Activated T-cell treated with anti-CD3 and anti-CD28 coated beads, Interleukin-2, amount 50 U/mL, for 24 hours (primary cell): ENCODE data around the gene HIVEP3.
A peak's percentile ranks its signal among the peaks of the same experiment; 100 is the strongest.

Experiments
- DNase-seq: peaks from one replicate; pipeline ENCODE4 v3.0.0-alpha.2; 2020
- H3K27ac Mint-ChIP-seq: 2 replicates; pipeline ENCODE4 v1.8.0; 2020; ENCODE audit warnings: mild to moderate bottlenecking, mixed read lengths
- H3K27me3 Mint-ChIP-seq: 2 replicates; pipeline ENCODE4 v1.8.0; 2020; ENCODE audit warnings: mixed read lengths
- H3K36me3 Mint-ChIP-seq: 2 replicates; pipeline ENCODE4 v1.8.0; 2020; ENCODE audit warnings: low read depth, mixed read lengths
- H3K4me1 Mint-ChIP-seq: 2 replicates; pipeline ENCODE4 v1.8.0; 2020; ENCODE audit warnings: low read depth, mixed read lengths
- H3K4me3 Mint-ChIP-seq: 2 replicates; pipeline ENCODE4 v1.8.0; 2020; ENCODE audit warnings: mild to moderate bottlenecking, moderate library complexity, mixed read lengths
- H3K9me3 Mint-ChIP-seq: 2 replicates; pipeline ENCODE4 v1.8.0; 2020; ENCODE audit warnings: mixed read lengths

HIVEP3 gene

DNA sequence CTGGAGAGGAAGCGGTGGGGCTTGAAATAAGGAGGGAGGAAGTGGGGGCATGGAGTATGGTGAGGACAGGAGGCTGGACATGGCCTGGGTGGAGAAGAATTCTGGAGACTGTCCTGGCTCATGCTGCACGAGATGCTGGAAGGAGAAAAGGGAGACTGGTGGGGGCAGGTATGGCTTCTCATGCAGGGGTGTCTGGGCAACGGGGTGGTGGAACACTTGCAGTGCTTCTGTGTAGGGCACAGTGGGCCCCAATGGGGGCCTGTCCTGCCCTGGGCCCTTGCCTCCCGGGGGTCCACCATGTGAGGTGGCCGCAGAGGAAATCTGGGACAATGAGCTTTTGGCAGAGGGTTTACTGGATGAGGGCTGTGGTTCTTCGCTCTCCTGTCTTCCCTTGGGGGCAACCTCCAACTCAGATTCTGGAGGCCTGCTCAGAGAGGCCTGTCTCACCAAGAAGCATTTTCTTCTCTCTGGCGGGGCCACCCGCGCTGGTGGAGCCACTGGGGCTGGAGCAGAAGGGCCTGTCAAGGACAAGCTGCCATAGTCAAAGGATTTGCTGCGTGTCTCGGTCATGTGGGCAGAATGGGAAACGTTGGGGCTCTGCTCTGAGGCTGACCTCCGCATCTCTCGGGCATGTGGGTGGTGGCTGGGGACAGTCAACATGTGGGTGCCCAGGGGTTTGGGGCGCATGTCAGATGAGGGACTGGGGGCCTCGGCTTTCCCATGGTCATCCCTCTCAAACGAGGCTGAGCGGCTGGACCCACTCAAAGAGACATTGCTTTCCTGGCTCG lies 337.3 kb downstream of the HIVEP3 start:
- H3K36me3 Mint-ChIP-seq, result peaks cover 99% of the 10 kb centered on the region
- H3K4me3 Mint-ChIP-seq, result no peak overlapping the region
- peak overlapping the region; percentile 60 for H3K27ac Mint-ChIP-seq
- peaks cover 38% of the 10 kb centered on the region for H3K4me1 Mint-ChIP-seq
- no peaks in the 10 kb centered on the region for H3K9me3 Mint-ChIP-seq
- H3K27me3 Mint-ChIP-seq, result no peaks in the 10 kb centered on the region
- no peak for DNase-seq

DNA sequence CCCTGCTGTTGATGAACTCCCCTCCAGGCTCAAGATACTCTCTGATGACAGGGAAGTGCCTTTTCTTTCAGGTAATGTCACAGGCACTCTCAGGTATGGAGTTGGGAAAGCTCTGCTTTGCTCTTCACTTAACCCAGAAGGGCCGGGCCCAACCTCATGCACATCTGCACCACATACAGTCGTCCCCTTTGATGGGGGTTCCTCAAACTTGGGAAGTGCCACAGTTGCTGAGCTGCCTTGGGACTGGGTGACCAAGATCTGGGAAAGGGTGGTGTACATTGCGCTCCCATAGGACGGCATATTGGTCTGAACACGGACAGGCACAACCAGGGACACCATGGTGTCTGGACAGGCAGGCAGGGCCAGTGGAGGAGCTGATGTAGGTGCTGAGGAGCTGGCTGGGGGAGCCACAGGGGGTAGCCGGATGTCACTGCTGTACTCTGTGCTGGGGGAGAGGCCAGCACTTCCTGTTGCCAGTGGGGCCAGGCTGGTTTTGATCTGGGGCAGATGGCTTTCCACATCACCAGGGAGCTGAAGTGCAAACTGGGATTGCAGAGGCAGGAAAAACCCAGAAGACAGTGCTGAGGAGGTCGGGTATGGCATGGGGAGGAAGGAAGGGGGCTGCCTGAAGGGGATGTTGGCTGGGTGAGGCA lies 338.1 kb downstream of the HIVEP3 start:
- H3K27me3 Mint-ChIP-seq, result no peaks in the 10 kb centered on the region
- peaks cover 100% of the 10 kb centered on the region for H3K36me3 Mint-ChIP-seq
- no peaks in the 10 kb centered on the region for H3K9me3 Mint-ChIP-seq
- no peak overlapping the region for H3K4me3 Mint-ChIP-seq
- H3K4me1 Mint-ChIP-seq, result peaks cover 45% of the 10 kb centered on the region
- peak overlapping the region; percentile 60 for H3K27ac Mint-ChIP-seq
- no peak for DNase-seq

GRCh38 chr1:41580021-41580420 lies 338.7 kb downstream of the HIVEP3 start:
- peaks cover 100% of the 10 kb centered on the region for H3K36me3 Mint-ChIP-seq
- no peak overlapping the region for H3K4me3 Mint-ChIP-seq
- no peaks in the 10 kb centered on the region for H3K9me3 Mint-ChIP-seq
- DNase-seq, result no peak
- no peaks in the 10 kb centered on the region for H3K27me3 Mint-ChIP-seq
- peak overlapping the region; percentile 75 for H3K27ac Mint-ChIP-seq
- peaks cover 51% of the 10 kb centered on the region for H3K4me1 Mint-ChIP-seq

DNA sequence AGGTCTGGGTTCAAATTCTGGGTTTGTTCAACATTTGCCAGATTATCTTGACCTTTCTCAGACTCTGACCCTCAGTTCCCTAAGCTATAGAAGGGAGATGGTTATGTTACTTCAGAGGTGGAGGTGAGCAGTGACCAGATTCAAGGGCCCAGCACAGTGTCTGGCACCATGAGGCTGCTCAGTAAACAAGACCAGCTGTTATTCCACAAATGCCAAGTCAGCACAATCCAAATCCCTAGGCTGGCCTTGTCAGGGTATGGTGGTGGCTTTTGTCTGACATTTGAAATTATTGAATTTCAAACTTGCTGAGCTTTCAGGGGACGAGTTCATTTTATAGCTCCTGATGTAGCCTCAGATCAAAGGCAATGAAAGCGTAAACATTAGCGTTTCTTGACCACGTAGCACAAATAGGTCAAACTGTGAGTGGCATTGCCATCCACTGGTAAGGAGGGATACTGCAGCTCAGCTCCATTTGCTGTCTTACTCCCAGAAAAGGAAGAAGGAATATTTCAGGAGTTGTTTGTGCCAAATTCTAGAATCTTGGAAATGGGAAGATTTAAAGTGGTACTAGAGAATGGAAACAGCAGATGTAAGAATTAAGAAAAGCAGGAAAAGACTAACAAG lies 339.9 kb downstream of the HIVEP3 start:
- Mint-ChIP-seq H3K4me3 (no peak overlapping the region), H3K27me3 (no peaks in the 10 kb centered on the region), H3K27ac (no peak overlapping the region), H3K36me3 (peaks cover 100% of the 10 kb centered on the region), H3K4me1 (peaks cover 62% of the 10 kb centered on the region), H3K9me3 (no peaks in the 10 kb centered on the region)
- no peak for DNase-seq

- peaks cover 65% of the 10 kb centered on the region for H3K4me1 Mint-ChIP-seq
- peaks cover 100% of the 10 kb centered on the region for H3K36me3 Mint-ChIP-seq
- peak; percentile 28 for DNase-seq
- H3K9me3 Mint-ChIP-seq, result no peaks in the 10 kb centered on the region
- no peak overlapping the region for H3K4me3 Mint-ChIP-seq
- no peaks in the 10 kb centered on the region for H3K27me3 Mint-ChIP-seq
- peak overlapping the region; percentile 57 for H3K27ac Mint-ChIP-seq
Measured at GRCh38 chr1:41576620-41577019, 342.1 kb downstream of the HIVEP3 start.

GRCh38 chr1:41576206-41576605 lies 342.5 kb downstream of the HIVEP3 start:
- Mint-ChIP-seq H3K27me3 (no peaks in the 10 kb centered on the region), H3K27ac (peak overlapping the region; percentile 9), H3K36me3 (peaks cover 100% of the 10 kb centered on the region), H3K4me3 (no peak overlapping the region), H3K4me1 (peaks cover 66% of the 10 kb centered on the region), H3K9me3 (no peaks in the 10 kb centered on the region)
- peak; percentile 28 for DNase-seq

GRCh38 chr1:41574842-41575241 lies 343.9 kb downstream of the HIVEP3 start:
- Mint-ChIP-seq H3K27me3 (no peaks in the 10 kb centered on the region), H3K27ac (peak overlapping the region; percentile 24), H3K4me3 (no peak overlapping the region), H3K36me3 (peaks cover 100% of the 10 kb centered on the region), H3K4me1 (peaks cover 65% of the 10 kb centered on the region), H3K9me3 (no peaks in the 10 kb centered on the region)
- DNase-seq, result no peak

GRCh38 chr1:41573785-41574713 lies 344.7 kb downstream of the HIVEP3 start:
- Mint-ChIP-seq H3K27me3 (no peaks in the 10 kb centered on the region), H3K9me3 (no peaks in the 10 kb centered on the region), H3K4me1 (peaks cover 63% of the 10 kb centered on the region), H3K36me3 (peaks cover 99% of the 10 kb centered on the region), H3K4me3 (no peak overlapping the region), H3K27ac (peak overlapping the region; percentile 75)
- peak; percentile 79 for DNase-seq

- peaks cover 59% of the 10 kb centered on the region for H3K4me1 Mint-ChIP-seq
- no peaks in the 10 kb centered on the region for H3K27me3 Mint-ChIP-seq
- peak; percentile 17 for DNase-seq
- peaks cover 99% of the 10 kb centered on the region for H3K36me3 Mint-ChIP-seq
- H3K4me3 Mint-ChIP-seq, result no peak overlapping the region
- H3K27ac Mint-ChIP-seq, result peak overlapping the region; percentile 60
- no peaks in the 10 kb centered on the region for H3K9me3 Mint-ChIP-seq
Measured at GRCh38 chr1:41573194-41573593, 345.5 kb downstream of the HIVEP3 start.

DNA sequence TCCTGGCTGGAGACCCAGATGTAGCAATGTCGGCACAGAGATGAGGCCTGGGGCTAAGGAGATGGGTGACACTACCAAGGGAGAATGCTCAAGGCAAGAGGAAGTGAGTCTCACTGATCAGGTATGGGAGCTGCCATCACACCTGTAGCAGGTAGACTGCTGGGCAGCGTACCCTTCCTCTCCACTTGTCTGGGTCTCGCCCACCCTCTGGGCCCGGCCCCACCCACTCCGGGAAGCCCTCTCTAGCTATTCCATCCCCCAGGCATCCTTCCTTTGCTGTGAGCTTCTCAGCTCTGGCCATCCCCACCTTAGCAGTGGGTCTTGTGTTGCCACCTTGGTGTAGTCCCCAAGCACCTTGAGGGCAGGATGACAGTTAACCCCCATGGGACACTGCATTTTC lies 346.5 kb downstream of the HIVEP3 start:
- Mint-ChIP-seq H3K9me3 (no peaks in the 10 kb centered on the region), H3K4me3 (no peak overlapping the region), H3K36me3 (peaks cover 99% of the 10 kb centered on the region), H3K4me1 (peaks cover 53% of the 10 kb centered on the region), H3K27ac (peak overlapping the region; percentile 17), H3K27me3 (no peaks in the 10 kb centered on the region)
- DNase-seq, result peak; percentile 21

- no peaks in the 10 kb centered on the region for H3K9me3 Mint-ChIP-seq
- H3K4me1 Mint-ChIP-seq, result peaks cover 45% of the 10 kb centered on the region
Measured at GRCh38 chr1:41571041-41571440, 347.7 kb downstream of the HIVEP3 start.

DNA sequence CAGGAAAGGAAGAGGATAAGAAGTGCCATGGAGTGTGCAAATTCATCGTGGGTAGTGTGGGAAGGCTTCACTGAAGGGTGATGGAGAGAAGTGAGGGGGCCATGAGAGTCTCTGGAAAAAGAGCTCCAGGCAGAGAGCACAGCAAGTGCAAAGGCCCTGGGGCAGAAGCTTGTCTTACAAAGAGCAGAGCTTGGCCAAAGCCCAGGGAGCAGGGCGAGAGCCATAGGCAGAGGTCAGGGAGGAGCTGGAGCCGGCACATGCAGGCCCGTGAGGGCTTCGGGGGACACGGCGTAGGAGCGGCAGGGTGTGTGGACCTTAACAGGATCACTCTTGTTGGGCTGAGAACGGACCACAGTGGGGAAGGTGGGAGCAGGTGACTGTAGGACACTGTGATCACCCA lies 350.5 kb downstream of the HIVEP3 start:
- no peak overlapping the region for H3K4me3 Mint-ChIP-seq

More at GRCh38 chr1:41571041-41571440, 347.7 kb downstream of the HIVEP3 start:
- peaks cover 99% of the 10 kb centered on the region for H3K36me3 Mint-ChIP-seq
- no peak overlapping the region for H3K27ac Mint-ChIP-seq
- no peak overlapping the region for H3K4me3 Mint-ChIP-seq
- no peaks in the 10 kb centered on the region for H3K27me3 Mint-ChIP-seq
- DNase-seq, result peak; percentile 13

GRCh38 chr1:41566969-41567368 lies 351.8 kb downstream of the HIVEP3 start:
- peak; percentile 11 for DNase-seq
- H3K27ac Mint-ChIP-seq, result peak overlapping the region; percentile 5
- peaks cover 37% of the 10 kb centered on the region for H3K4me1 Mint-ChIP-seq
- H3K36me3 Mint-ChIP-seq, result peaks cover 95% of the 10 kb centered on the region
- no peaks in the 10 kb centered on the region for H3K27me3 Mint-ChIP-seq
- H3K4me3 Mint-ChIP-seq, result no peak overlapping the region
- H3K9me3 Mint-ChIP-seq, result no peaks in the 10 kb centered on the region

More for the DNA sequence above, 350.5 kb downstream of the HIVEP3 start:
- peak overlapping the region; percentile 63 for H3K27ac Mint-ChIP-seq
- peaks cover 98% of the 10 kb centered on the region for H3K36me3 Mint-ChIP-seq
- peaks cover 39% of the 10 kb centered on the region for H3K4me1 Mint-ChIP-seq
- no peaks in the 10 kb centered on the region for H3K27me3 Mint-ChIP-seq
- no peaks in the 10 kb centered on the region for H3K9me3 Mint-ChIP-seq
- peak; percentile 22 for DNase-seq
